PC-9 (cell line): ENCODE results near the gene XRCC5. TPM values are rescaled to one million over a fixed set of nuclear protein-coding genes. Genes with fewer than 3 reads are reported as not detected.
A peak's percentile ranks its signal among the peaks of the same experiment; 100 is the strongest.

Experiments
- BruUV-seq: library from RNA; stranded (reverse); fragments of 400-500 nt; replicated peaks from 2 replicates; lab custom pipeline; 2021; lab: Mats Ljungman, UMichigan
- CTCF ChIA-PET: fragments of 300-600 bp; sonication (Branson Sonifier 250); formaldehyde crosslinking; loops from one replicate; lab custom pipeline; 2022; ENCODE audit warnings: antibody characterized with exemption; lab: Charles Lee
- POLR2A ChIA-PET: fragments of 300-600 bp; sonication (Branson Sonifier 250); formaldehyde crosslinking; loops from one replicate; lab custom pipeline; 2022; ENCODE audit warnings: antibody characterized with exemption; ENCODE audit not compliant: unreplicated experiment; lab: Charles Lee
- DNase-seq, 2 experiments: peaks; one replicate each; pipeline versions ENCODE4 v3.0.0 to v3.0.0-alpha.2; 2015 to 2022; ENCODE audit warnings: mixed read lengths in 1 of 2
- H2AFZ ChIP-seq: fragments of 200-600 bp; sonication (generic); 2 replicates; pipeline ENCODE4 v1.8.1; 2017; ENCODE audit warnings: antibody characterized with exemption
- H3F3A ChIP-seq: fragments of 200-600 bp; sonication (generic); 2 replicates; pipeline ENCODE4 v1.8.1; 2017; ENCODE audit warnings: antibody characterized with exemption, mild to moderate bottlenecking, low read depth; ENCODE audit not compliant: insufficient read depth
- H3K27ac ChIP-seq: fragments of 200-600 bp; sonication (generic); 2 replicates; pipeline ENCODE4 v1.6.1; 2016; ENCODE audit warnings: mixed run types
- H3K27me3 ChIP-seq: fragments of 200-600 bp; sonication (generic); 2 replicates; pipeline ENCODE4 v1.6.1; 2016; ENCODE audit warnings: low read depth, mixed run types; ENCODE audit not compliant: insufficient read depth
- H3K36me3 ChIP-seq: fragments of 200-600 bp; sonication (generic); 2 replicates; pipeline ENCODE4 v1.6.1; 2016; ENCODE audit warnings: low read depth, mixed run types
- H3K4me1 ChIP-seq: fragments of 200-600 bp; sonication (generic); replicated peaks from 2 replicates; pipeline ENCODE4 v1.6.1; 2016; ENCODE audit warnings: mixed run types; ENCODE audit not compliant: insufficient read depth
- H3K4me2 ChIP-seq: fragments of 200-600 bp; sonication (generic); 2 replicates; pipeline ENCODE4 v1.6.1; 2017; ENCODE audit warnings: mixed run types
- H3K4me3 ChIP-seq: fragments of 200-600 bp; sonication (generic); 2 replicates; pipeline ENCODE4 v1.6.1; 2016; ENCODE audit warnings: mixed run types
- H3K79me2 ChIP-seq: fragments of 200-600 bp; sonication (generic); 2 replicates; pipeline ENCODE4 v1.6.1; 2017; ENCODE audit warnings: low read depth, mixed run types
- H3K9me2 ChIP-seq: fragments of 200-600 bp; sonication (generic); 2 replicates; pipeline ENCODE4 v1.8.1; 2017; ENCODE audit warnings: mild to moderate bottlenecking; ENCODE audit not compliant: insufficient read depth
- H3K9me3 ChIP-seq: fragments of 200-600 bp; sonication (generic); 2 replicates; pipeline ENCODE4 v1.8.1; 2016; ENCODE audit warnings: low read depth; ENCODE audit not compliant: insufficient read depth
- H4K20me1 ChIP-seq: fragments of 200-600 bp; sonication (generic); 2 replicates; pipeline ENCODE4 v1.8.1; 2017; ENCODE audit not compliant: insufficient read depth
- CTCF ChIP-seq: fragments of 200-600 bp; sonication (generic); conservative IDR thresholded peaks from 2 replicates; pipeline ENCODE4 v1.6.1; 2017; ENCODE audit warnings: mixed run types, antibody characterized with exemption, mild to moderate bottlenecking, moderate library complexity
- EZH2 ChIP-seq: fragments of 200-600 bp; sonication (generic); IDR thresholded peaks from 2 replicates; pipeline ENCODE4 v1.8.0; 2017; ENCODE audit warnings: antibody characterized with exemption, low read depth
- intact Hi-C: fragments of 100-400 bp; cut with micrococcal nuclease; formaldehyde crosslinking; loops from one replicate; pipeline ENCODE4 v1.10.0; 2022; ENCODE audit not compliant: unreplicated experiment
- total RNA-seq: library from RNA; stranded (reverse); gene quantifications from 2 replicates; pipeline ENCODE4 v1.2.3, GENCODE V29; 2021

Gene XRCC5
- total RNA-seq, 1 experiment from 2014 or later: 275 TPM

GRCh38 chr2:216222650-216223352 is 113.7 kb downstream of the XRCC5 start:
- Histone ChIP-seq H3K4me3 (no peak overlapping the region), H4K20me1 (no peaks in the 10 kb centered on the region), H3K36me3 (no peaks in the 10 kb centered on the region), H3K4me1 (peaks cover 31% of the 10 kb centered on the region), H3K27me3 (no peaks in the 10 kb centered on the region), H2AFZ (no peak overlapping the region), H3K27ac (0 out of 2 replicates have a peak overlapping the region, but pooled peaks have one; percentile 6), H3K9me2 (no peaks in the 10 kb centered on the region), H3K9me3 (no peaks in the 10 kb centered on the region), H3K79me2 (no peaks in the 10 kb centered on the region), H3F3A (peaks cover 9% of the 10 kb centered on the region; the same call in 1 of the 2 replicates), H3K4me2 (no peak overlapping the region; the same call in 1 of the 2 replicates)
- CTCF ChIA-PET: interaction anchor here (0.8 kb wide), 1 partner anchor 181 kb away, joined by 3 read pairs; no protein-coding TSS in a partner anchor
- intact Hi-C loops: no loop called here
- BruUV-seq: no TSS peak
- TF ChIP-seq CTCF (peak; percentile 43), EZH2 (no peak)
- DNase-seq: no peak
- POLR2A ChIA-PET: no interaction called here

- Histone ChIP-seq H3K9me3 (peaks cover 5% of the 10 kb centered on the region; the same call in 1 of the 2 replicates), H3K4me1 (peaks cover 21% of the 10 kb centered on the region), H3K9me2 (no peaks in the 10 kb centered on the region), H3K36me3 (no peaks in the 10 kb centered on the region), H3F3A (peaks cover 7% of the 10 kb centered on the region; the same call in 1 of the 2 replicates), H3K79me2 (no peaks in the 10 kb centered on the region), H3K4me3 (no peak overlapping the region), H3K27me3 (no peaks in the 10 kb centered on the region), H4K20me1 (no peaks in the 10 kb centered on the region), H3K4me2 (no peak overlapping the region), H3K27ac (no peak overlapping the region), H2AFZ (no peak overlapping the region)
- no peak for DNase-seq
- POLR2A ChIA-PET: no interaction called here
- TF ChIP-seq EZH2 (no peak), CTCF (no peak)
- CTCF ChIA-PET: no interaction called here
- intact Hi-C loops: no loop called here
- BruUV-seq: no TSS peak
Observed at GRCh38 chr2:216224388-216224787, 115.2 kb downstream of the XRCC5 start.

- Histone ChIP-seq H3F3A (no peaks in the 10 kb centered on the region), H3K79me2 (no peaks in the 10 kb centered on the region), H3K4me2 (no peak overlapping the region), H3K9me3 (peaks cover 19% of the 10 kb centered on the region), H3K27me3 (no peaks in the 10 kb centered on the region), H3K9me2 (no peaks in the 10 kb centered on the region), H3K27ac (no peak overlapping the region), H4K20me1 (no peaks in the 10 kb centered on the region), H3K4me1 (no peaks in the 10 kb centered on the region), H3K4me3 (no peak overlapping the region), H2AFZ (no peak overlapping the region), H3K36me3 (no peaks in the 10 kb centered on the region)
- DNase-seq: no peak
- intact Hi-C loops: no loop called here
- TF ChIP-seq CTCF: no peak
- TF ChIP-seq EZH2: no peak
- POLR2A ChIA-PET: interaction anchor here (0.6 kb wide), 1 partner anchor 1138 kb away, joined by 5 read pairs; no protein-coding TSS in a partner anchor
- CTCF ChIA-PET: no interaction called here
- no TSS peak for BruUV-seq
Observed at GRCh38 chr2:216229277-216229914, 120.2 kb downstream of the XRCC5 start.
